Progenitor cell of endocrine pancreas (in vitro differentiated cells): ENCODE measurements around the gene SYT13. TPM values are rescaled to one million over a fixed set of nuclear protein-coding genes. Genes with fewer than 3 reads are reported as not detected.

Experiments
- DNase-seq: peaks from one replicate; pipeline ENCODE4 v3.0.0; 2021; ENCODE audit warnings: low spot score; ENCODE audit not compliant: unreplicated experiment
- H3K27ac Mint-ChIP-seq: 2 replicates; pipeline ENCODE4 v1.8.0; 2021; ENCODE audit warnings: mild to moderate bottlenecking, moderate library complexity, mixed read lengths
- H3K27me3 Mint-ChIP-seq: 2 replicates; pipeline ENCODE4 v1.8.0; 2021; ENCODE audit warnings: mixed read lengths
- H3K36me3 Mint-ChIP-seq: 2 replicates; pipeline ENCODE4 v1.8.0; 2022; ENCODE audit warnings: mixed read lengths; ENCODE audit not compliant: insufficient read depth
- H3K4me1 Mint-ChIP-seq: 2 replicates; pipeline ENCODE4 v1.8.0; 2021; ENCODE audit warnings: low read depth, mixed read lengths
- H3K4me3 Mint-ChIP-seq: 2 replicates; pipeline ENCODE4 v1.8.0; 2021; ENCODE audit warnings: low read depth, mild to moderate bottlenecking, moderate library complexity, mixed read lengths
- H3K9me3 Mint-ChIP-seq: 2 replicates; pipeline ENCODE4 v1.8.0; 2021; ENCODE audit warnings: low read depth, mixed read lengths
- total RNA-seq: library from RNA; stranded (reverse); gene quantifications from 2 replicates; pipeline ENCODE4 v1.2.1, GENCODE V29; 2021
- TF ChIP-seq, protein P1 (sequence below): fragments of 200-600 bp; sonication (generic); IDR thresholded peaks from one replicate; pipeline ENCODE4 v1.5.0; 2021; ENCODE audit warnings: antibody characterized with exemption, mild to moderate bottlenecking; ENCODE audit not compliant: unreplicated experiment

The SYT13 gene
- total RNA-seq, 1 donor from 2014 or later: 24.5 TPM

DNA sequence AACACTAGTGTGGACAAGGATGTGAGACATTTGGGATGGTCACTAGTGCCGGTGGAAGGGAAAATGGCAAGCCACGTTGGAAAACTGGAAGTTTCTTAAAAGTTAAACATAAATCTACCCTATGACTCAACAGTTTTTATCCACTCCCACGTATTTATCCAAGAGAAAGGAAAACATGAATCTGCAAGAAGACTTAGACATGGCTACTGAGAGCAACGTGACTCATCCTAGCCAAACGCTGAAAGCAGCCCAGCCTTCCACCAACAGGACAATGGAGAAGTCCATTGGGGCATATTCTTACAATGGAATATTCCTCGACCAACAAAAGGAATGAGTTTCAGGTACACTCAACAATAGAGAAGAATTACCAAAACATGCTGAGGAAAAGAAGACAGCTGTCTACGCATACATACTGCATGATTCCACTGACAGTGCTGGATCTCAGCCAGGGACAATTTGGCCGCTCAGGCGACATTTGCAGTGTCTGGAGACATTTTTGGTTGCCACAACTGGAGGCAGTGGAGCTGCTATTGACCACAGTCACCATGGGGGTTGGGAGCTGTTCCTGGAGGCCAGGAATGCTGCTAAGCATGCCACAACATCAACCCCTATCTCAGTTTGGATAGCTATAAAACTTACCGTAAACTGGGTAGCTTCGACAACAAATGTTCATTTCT lies 21.2 kb downstream of the SYT13 start:
- H3K36me3 Mint-ChIP-seq: peaks cover 3% of the 10 kb centered on the region
- H3K9me3 Mint-ChIP-seq: peaks cover 3% of the 10 kb centered on the region
- TF ChIP-seq, protein P1, sequence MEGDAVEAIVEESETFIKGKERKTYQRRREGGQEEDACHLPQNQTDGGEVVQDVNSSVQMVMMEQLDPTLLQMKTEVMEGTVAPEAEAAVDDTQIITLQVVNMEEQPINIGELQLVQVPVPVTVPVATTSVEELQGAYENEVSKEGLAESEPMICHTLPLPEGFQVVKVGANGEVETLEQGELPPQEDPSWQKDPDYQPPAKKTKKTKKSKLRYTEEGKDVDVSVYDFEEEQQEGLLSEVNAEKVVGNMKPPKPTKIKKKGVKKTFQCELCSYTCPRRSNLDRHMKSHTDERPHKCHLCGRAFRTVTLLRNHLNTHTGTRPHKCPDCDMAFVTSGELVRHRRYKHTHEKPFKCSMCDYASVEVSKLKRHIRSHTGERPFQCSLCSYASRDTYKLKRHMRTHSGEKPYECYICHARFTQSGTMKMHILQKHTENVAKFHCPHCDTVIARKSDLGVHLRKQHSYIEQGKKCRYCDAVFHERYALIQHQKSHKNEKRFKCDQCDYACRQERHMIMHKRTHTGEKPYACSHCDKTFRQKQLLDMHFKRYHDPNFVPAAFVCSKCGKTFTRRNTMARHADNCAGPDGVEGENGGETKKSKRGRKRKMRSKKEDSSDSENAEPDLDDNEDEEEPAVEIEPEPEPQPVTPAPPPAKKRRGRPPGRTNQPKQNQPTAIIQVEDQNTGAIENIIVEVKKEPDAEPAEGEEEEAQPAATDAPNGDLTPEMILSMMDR: no peak
- H3K27ac Mint-ChIP-seq: no peak overlapping the region
- no peak overlapping the region for H3K4me3 Mint-ChIP-seq
- DNase-seq: no peak
- H3K27me3 Mint-ChIP-seq: peaks cover 6% of the 10 kb centered on the region
- peaks cover 22% of the 10 kb centered on the region for H3K4me1 Mint-ChIP-seq

DNA sequence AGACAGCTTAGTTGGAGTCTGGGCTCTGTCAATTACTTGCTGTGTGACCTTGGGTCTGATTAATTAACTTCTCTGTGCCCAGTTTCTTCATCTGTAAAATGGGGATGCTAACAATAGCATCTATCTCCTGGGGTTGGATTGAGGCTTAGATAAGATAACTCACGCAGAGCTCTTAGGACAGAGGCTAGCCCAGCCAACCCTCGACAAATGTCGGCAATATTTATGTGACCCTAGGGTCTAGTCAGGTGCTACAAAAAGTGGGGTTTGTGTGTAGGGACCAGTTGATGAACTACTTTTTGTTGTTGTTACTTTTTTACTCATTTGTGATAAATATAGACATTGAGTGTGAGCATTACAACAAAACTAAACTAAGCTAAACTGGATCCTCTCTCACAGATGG lies 22.4 kb downstream of the SYT13 start:
- H3K9me3 Mint-ChIP-seq: peaks cover 3% of the 10 kb centered on the region
- peaks cover 22% of the 10 kb centered on the region for H3K4me1 Mint-ChIP-seq
- peaks cover 6% of the 10 kb centered on the region for H3K27me3 Mint-ChIP-seq
- H3K36me3 Mint-ChIP-seq: peaks cover 3% of the 10 kb centered on the region
- no peak overlapping the region for H3K27ac Mint-ChIP-seq
- H3K4me3 Mint-ChIP-seq: no peak overlapping the region
- TF ChIP-seq, protein P1: no peak
- no peak for DNase-seq

DNA sequence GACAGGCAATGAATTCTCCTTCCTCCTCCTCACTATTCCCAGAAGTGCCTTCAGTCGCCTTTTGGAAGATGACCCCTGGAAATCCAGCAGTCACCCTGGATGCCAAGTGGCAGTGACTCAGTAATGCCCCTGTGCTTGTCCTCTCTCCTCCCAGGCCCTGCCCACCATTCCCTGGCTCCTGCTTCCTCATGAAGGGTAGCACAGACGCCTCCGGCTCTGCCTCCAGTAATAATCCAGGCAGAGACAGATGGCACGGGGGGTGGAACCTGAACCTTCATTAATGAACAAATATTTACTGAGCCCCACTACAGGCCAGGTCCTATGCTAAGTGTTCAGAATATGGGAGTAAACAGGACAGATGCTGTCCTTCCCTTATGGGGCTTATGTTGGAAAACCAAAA lies 23.2 kb downstream of the SYT13 start:
- Mint-ChIP-seq H3K9me3 (peaks cover 3% of the 10 kb centered on the region), H3K27ac (no peak overlapping the region), H3K4me1 (peaks cover 20% of the 10 kb centered on the region), H3K36me3 (peaks cover 3% of the 10 kb centered on the region), H3K4me3 (no peak overlapping the region), H3K27me3 (peaks cover 5% of the 10 kb centered on the region)
- DNase-seq: no peak
- TF ChIP-seq, protein P1: no peak

DNA sequence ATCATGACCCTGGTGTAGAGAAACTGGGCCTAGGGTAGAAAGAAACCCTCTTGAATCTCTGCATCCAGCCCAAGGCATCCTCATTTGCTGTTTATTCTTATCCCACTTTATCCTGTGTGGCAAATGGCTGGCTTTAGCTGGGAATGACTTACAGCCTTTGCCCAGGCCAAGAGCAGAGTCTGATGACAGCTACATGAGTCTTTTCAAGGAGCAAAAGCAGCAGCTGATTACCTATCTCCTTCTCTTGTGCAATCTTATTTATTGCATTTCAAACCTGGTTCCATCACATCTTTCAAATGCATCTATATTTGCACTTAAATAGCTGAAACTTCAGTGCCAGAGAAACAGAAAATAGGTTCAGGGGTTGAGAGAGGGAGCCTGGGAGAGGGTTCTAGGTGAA lies 26.1 kb downstream of the SYT13 start:
- DNase-seq: no peak
- TF ChIP-seq, protein P1: no peak
- Mint-ChIP-seq H3K27me3 (peaks cover 3% of the 10 kb centered on the region), H3K27ac (no peak overlapping the region), H3K36me3 (peaks cover 2% of the 10 kb centered on the region), H3K4me1 (peaks cover 9% of the 10 kb centered on the region), H3K9me3 (peaks cover 3% of the 10 kb centered on the region), H3K4me3 (no peak overlapping the region)

DNA sequence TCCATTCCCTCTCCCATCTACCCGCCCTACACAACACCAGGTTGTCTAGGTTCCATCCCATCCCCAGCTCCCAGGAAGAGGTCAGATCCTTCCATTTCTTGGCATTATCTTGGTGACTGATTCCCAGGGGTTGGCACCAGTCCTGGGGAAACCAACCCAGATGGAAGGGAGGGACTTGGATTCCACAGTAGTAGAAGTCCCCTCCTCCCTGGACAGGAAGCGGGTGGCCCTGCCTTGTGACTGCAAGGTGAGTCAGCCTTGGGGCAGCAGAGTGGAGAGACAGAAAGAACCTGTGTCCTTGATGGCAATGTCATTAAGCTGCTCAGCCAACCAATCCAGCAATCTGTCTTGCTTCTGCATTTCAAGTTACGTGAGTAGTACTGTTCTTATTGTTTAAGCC lies 26.5 kb downstream of the SYT13 start:
- H3K27ac Mint-ChIP-seq: no peak overlapping the region
- peaks cover 3% of the 10 kb centered on the region for H3K27me3 Mint-ChIP-seq
- H3K36me3 Mint-ChIP-seq: no peaks in the 10 kb centered on the region
- H3K9me3 Mint-ChIP-seq: no peaks in the 10 kb centered on the region
- H3K4me1 Mint-ChIP-seq: peaks cover 6% of the 10 kb centered on the region
- DNase-seq: no peak
- TF ChIP-seq, protein P1: no peak
- no peak overlapping the region for H3K4me3 Mint-ChIP-seq
